Stimulated activated CD8-positive, alpha-beta memory T cell treated with anti-CD3 and anti-CD28 coated beads, Interleukin-2, amount 100 ng/mL, for 48 hours (primary cell): ENCODE data around the gene RGS3.

ENCODE experiments used
- DNase-seq, 2 donors: peaks; one replicate each; pipeline ENCODE4 v3.0.0-alpha.2; 2020; ENCODE audit warnings: low read depth in 2 of 2

The RGS3 gene

DNA sequence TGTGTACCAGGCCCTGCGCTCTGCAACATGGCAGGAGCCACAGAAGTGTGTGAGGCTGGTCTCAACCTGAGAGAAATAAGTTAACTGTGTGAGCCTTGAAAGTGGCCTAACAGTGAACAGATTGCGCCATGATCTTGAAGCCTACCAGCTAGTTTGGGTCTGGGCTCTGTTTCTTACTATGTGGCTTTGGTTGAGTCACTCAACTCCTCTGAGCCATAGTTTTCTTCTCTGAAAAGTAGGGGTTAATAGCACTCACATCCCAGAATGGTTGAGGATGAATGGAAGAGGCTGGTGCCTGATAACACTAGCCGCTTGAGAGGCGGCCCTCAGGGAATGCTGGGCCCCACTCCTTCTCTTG lies 121.5 kb downstream of the RGS3 start:
- DNase-seq: no peak

DNA sequence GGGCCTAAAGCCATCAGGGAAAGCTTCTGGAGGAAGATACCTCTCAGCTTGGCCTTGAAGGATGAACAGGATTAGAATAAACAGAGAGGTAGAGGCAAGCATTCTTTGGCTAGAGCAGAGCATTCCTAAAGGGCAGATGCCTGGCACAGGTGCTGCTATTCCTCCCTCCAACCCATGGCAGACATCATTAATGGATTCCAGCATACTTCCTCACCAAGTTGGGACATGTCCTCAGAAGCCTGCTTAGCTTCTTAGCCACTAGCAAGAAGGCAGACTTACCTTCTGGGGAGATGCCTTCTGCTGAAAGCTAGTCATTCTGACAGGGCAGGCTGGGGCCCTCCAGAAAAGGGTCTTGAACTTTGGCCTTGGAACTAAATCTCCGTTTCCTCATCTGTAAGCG lies 122.0 kb downstream of the RGS3 start:
- no peak for DNase-seq

DNA sequence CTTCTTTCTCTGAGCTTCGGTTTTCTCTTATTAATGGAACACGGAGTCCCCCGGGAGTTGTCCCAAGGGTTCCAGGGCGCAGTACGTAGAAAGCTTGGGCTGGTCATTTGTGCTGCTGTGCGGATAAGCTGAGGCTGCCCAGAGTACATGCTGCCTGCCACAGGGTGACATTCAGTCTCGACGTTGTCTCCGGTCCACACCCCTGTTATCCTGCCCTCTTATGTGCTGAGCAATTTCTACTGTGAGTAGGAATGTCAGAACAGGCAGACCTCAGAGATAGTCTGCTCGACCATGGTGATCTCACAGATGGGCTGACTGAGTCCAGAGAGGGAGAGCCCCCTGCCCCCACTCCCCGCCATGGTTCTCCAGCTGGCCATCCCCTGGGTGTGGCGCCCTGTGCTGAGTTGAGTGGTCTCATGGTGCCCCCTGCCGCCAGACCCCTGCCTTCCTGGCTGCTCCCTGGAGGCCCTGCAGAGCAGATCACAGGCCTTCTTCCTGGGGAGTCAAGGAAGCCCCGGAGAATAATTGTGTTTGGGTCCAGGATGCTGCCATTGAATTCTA lies 124.0 kb downstream of the RGS3 start:
- DNase-seq: no peak

DNA sequence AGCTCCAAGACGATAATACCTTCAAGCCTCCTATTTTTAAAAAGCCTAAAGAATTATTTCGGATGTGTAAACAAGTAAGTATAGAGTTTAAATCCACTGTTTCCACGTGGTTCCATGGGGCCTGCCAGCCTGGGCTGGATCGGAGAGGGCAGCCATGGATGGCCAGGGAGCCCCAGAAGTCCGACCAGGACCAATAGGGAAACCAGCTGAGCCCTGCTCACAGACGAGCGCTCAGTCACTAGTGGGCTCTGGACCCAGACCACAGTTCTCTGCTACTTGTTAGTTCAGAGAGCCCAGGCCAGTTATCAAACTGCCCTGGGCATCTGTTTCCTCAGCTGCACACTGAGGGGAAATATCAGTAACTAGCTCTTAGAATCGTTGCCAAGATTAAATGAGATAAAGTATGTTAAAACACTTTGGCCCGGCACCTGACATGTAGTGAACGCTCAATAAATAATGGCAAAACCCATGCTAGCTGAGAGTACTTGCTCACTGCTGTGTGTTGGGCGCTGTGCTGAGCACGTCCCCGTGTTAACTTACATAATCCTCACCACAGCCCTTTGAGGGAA lies 124.8 kb downstream of the RGS3 start:
- no peak for DNase-seq

DNA sequence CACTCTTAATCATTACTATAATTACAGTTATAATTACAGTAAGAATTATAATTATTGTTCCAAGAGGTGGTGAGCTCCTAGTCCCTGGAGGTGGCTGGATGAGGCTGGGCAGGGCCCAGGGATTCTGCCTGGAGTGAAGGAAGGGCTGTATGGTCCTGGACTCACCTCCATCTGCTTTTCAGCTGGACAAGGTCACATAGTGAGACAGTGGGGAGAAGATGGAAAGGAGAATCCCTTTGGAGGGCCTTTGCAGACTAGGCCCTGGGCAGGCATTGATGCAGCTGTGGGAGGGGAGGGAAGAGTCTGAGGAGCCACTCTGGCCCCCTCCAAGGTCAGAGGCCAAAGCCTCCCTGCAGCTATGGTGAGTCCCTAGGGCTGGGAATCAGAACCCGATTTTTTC lies 125.4 kb downstream of the RGS3 start:
- no peak for DNase-seq

DNA sequence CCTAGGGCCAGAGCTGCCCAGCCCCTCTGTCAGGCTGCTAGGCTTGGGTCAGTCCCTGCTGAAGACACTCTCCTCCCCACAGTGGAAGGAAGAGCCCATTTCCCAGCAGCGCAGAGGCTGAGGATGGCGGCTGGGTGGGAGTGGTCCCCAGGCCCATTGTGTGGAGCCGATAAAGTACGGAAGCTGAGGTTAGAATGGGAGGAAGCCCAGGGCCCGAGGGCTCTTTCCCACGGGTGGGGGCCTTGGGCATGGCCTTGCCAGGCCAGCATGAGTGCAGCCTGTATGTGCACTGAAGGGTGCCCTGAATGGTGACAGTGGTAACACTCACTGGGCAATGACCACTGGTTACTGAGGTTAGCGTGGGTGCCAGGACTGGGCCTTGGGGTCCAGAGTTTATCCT lies 125.9 kb downstream of the RGS3 start:
- no peak for DNase-seq

DNA sequence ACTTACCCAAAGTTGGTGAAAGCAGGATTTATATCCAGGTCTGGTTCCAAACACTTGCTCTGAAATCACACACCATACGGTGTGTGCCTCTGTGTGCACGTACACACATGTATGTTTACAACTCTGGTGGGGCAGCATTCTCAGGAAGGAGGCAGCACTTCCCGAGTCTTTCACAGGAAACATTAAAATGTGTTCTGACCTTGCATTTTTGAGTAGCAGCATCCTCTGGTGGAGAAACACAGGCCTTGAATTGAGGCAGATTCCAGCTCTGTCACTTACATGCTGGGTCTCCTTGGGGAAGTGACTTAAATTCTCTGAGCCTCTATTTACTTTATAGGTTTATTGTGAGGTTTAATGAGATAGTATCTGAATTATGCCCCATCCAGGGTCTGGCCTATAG lies 126.4 kb downstream of the RGS3 start:
- no peak for DNase-seq

DNA sequence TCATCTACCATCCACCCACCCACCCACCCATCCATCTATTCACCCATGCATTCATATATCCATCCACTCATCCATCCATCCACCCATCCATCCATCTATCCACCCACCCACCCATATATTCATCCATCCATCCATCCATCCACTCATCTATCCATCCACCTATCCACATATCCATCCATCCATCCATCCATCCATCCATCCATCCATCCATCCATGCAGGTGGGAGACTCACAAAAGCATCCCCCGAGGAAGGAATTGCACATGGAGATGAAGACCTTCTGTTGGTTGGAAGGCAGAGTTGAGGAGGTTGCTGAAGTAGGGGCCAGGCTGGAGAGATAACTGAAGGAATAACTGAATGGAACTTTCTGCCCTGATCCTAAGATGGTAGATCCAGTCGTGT lies 126.9 kb downstream of the RGS3 start:
- no peak for DNase-seq

DNA sequence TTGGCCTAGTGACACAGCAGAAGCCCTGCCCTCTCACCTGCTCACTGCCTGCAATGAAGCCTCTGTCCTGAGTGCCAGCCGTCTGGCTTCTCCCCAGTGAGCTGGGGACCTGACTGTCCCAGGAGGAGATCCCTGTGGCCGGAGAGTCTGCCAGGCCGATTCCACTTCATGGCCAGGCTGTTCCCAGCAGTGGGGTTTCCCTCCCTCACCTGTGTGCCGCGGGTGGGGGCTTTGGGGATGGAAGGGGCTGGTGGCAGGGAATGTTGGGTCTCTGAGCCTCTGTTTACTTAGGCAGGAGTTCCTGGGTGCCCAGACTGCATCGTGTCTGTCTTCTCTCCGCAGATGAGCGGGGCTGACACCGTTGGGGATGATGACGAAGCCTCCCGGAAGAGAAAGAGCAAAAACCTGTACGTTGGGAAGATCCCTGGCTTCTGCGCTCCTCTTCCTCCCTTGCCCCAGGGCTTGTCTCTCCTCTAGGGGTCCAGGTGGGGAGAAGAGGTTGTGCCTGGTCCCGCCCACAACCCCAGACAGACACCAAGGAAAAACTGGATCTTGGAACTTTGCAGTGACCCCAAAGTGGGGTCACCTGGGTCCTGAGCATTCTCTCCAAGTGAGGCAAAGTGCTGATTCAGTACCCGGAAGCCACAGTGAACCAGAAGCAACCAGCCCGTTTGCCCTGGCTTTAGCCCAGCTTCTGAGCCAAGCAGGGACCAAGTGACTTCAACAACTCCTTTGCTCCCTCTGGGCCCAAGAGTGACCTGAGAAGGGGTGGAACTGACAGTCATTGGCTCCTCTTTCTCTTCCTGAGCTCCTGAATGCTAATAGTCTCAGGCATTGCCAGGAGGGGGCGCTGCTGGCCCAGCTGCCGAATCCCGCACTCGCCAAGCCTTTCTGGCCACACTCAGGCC lies 127.7 kb downstream of the RGS3 start:
- DNase-seq: peak; percentile 59 to 71

DNA sequence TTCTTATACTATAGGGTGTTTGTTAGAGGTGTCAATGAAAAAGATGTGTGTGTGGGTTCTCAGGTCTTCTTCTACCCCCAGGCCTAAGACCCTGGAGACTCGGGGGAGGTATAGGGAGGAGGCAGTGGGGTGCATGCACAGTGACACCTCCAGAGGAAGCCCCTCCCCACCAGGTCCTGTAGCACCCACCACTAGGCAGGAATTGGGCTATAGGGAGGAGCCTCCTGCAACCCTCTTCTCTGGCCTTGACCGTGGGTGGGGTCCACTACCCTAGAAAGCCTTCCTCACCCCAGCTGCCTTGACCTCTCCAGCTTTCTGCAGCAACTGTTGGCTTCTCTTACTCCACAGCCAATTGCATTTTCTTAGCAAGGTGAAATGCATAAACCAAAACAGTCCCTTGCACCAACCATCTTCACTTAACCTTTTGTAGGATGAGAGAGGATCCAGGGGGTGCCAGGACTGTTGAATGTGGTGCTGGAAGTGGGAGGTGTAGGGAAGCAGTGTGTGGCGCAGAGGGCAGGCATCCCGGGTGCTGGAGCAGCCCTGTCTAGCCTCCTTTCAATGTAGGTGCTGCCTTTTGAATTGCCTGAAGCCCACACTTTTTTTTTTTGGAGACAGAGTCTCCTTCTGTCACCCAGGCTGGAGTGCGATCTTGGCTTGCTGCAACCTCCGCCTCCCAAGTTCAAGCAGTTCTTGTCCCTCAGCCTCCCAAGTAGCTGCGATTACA lies 128.5 kb downstream of the RGS3 start:
- no peak for DNase-seq

DNA sequence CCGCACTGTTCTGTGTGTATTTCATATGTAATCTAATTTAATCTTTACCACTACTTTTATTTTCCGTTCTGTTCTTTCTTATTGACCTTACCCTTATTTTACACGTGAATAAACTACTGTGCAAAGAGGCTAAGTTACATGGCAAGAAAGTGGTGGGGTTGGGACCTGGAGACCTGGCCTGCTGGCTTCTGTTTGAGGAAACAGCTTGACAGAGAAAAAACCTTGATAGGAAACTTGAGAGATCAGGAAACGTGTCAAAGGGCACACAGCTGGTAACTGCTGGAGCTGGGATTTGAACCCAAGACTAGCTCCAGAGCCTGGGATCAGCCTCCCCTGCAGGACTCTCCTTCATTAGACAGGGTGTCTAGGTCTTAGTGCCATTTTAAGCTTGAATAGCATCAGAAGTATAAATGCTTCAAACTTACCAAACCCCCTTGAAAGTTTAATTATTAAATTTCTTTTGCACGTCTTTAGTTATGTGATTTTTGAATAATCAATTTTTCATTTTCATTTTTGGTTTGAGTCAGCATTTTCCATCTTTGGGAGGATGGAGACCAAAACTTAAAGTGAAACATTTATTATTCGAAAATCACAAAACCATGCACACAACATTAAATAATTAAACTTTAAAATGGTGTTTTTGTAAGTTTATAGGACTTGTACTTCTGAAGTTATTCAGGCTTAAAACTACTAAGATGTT lies 129.5 kb downstream of the RGS3 start:
- DNase-seq: no peak

DNA sequence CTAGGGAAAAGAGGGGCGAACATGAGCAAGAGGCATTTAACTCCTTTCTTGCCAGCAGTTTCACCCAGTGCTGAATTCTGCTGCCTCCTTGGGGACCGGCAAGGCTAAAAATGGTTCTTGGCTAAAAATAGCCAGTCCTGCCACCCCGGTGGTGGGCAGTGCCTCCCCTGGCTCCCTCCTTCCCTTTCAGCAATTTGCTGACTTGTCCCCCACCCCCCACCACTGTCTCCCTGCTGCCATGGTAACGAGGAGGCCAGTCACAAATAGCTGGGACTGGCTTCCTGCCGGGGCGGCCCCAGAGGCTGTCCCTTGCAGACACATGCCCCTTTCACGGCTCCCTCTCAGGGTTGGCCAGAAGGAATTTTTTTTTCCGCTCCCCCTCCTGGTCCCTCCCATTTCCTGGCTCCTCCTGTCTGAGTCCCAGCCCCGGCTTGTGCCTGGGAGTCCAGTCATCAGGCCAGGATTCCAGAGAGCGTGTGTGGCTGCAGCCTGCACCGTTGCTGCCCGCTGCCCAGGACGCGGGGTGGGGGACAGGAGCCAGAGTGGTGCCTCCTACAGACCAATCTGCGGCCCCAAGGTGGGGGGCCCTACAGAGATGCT lies 130.3 kb downstream of the RGS3 start:
- DNase-seq: no peak

DNA sequence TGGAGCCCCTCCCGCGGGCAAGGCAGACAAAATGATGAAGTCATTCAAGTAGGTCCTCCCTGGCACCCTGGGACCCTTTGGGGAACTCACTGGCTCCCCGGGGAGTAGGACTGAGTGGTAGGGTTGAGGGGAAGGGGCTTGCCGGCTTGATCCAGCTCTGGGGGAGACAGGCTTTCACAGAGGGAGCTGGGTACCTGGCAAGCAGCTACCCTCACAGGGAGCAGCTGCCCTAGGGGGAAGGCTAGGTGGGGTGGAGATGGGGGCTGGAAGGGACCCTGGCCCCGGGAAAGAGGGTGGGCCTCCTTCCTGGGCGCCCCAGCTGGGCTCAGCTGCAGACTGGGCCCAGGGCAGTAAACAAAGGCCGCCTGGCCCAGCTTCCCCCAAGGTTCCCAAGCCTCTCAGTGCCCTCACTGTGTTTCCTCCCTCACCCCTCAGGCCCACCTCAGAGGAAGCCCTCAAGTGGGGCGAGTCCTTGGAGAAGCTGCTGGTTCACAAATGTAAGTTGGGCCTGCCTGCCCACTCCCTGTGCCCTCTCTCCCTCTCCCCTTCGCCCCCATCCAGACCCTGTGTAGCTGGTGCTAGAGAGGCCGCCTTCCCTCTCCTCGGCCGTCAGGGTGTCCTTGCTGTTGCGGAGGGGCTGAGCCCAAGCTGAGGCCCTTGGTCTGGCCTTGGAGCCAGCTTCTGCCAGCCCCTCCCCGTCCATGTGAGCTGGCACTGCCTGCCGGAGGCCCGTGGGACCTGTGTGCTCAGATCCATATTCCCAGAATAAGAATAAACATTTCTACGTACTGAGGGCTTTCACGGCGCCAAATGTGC lies 131.2 kb downstream of the RGS3 start:
- no peak for DNase-seq

DNA sequence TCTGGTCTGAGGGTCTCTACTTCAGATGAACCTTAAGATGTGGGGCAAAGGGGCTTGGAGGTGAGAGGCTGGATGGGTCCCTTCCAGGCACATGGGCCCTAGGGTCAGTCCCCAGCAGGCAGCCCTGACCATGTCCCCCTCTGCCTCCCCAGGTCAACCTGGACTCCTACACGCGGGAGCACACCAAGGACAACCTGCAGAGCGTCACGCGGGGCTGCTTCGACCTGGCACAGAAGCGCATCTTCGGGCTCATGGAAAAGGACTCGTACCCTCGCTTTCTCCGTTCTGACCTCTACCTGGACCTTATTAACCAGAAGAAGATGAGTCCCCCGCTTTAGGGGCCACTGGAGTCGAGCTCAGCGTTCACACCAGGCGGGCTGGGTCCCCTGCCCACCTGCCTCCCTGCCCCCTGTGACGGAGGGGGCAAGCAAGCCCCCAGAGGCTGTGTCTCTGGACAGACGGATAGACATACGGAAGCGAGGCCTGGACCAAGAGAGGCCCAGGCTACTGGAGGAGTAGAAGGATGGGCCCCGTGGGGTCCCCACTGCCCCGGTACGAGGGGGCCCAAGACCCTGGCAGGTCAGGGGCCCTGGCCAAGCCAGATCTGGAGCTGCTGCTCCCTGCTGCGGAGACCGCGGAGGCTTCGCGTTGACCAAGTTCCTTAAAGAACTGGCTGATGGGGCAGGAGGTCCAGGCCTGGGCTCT lies 133.2 kb downstream of the RGS3 start:
- DNase-seq: no peak

DNA sequence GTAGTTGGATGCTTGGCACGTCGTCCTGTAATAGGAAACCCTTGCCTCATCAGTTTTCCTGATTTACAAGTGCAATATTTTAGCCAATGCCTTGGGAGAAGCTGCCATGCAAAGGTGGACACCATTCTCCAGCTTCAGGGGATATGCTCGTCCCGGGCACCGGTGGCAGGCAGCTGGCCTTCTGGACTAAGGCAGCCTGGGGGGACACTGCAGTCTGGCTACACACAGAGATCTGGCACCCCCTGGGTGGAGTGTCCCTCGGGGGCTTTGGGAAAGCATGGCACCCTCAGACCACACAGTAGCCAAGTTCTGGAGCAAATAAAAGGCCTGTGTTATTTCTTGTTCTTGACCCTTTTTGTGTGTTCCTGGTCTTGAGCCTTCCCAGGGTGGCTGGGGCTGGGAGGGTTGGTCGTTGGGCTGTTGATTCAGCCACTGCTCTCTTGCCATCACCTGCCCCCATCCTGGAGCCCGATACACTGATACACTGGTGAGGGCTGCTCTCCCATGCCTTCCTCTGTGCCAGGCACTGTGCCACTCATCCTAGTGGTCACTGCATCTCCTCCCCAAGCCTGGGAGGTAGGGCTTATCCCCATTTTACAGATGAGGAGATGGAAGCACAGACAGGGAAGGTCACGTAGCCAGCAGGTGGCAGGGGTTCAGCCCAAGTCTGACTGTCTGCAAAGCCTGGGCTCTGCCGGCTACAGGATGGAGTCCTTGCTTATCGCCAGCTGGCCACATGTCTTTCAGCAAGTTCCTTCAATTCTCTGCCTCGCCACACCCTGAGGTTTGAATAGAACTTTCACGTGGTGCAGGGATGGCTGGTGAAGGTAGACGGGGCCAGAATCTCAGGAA lies 134.1 kb downstream of the RGS3 start:
- DNase-seq: no peak

DNA sequence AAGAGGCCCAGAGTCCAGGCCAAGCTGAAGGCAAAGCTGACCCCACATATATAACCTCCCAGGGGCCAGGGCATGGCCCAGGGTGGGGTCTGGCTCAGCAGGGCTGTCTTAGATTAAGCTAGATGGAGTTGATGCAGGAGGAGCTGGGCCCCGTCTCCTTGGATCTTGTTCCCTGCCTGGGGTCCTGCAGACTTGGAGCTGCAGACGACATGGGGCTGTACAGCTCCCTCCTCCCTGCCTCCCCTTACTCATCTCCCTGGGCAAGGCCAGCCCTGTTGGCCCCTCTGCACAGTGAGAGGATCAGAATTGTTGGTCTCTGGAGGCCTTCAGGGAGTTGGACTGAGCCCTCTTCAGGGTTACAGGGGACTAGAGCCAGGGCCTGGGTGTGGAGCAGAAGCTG lies 134.9 kb downstream of the RGS3 start:
- DNase-seq: no peak

DNA sequence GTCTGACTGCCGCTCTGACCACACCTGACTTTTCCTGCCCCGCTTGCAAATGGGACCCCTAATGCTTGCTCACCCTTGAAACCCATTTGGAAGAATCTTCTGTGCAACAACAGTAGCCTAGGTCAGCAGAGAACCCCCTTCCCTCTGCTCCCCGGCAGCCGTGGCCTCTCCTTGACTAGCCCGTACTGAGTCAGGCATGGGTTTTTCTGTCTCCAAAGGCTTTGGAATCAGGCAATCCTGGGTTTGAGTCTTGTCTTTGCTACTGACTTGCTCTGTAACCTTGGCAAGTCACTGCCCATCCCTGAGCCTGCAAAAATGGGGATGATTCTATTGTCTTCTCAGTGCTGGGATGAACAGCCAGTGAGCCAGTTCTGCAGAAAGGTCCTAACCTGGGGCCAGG lies 135.4 kb downstream of the RGS3 start:
- DNase-seq: no peak

DNA sequence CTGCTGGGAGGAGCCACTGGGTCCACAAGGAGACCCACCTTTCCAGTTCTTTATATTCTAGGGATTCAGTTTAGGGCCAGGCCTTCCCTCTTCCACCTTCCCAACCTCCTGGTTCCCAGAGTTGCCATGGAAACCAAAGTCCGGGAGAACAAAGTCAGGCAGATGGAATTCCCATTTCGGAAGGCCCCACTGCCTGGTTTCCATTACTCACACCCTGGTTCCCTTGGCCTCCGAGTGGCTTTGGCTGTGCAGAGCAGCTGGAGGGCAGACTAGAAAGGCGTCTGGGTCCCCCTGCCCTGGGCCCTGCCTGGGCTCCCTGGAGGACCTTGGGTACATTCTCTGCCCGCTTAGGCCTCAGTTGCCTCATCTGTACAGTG lies 136.1 kb downstream of the RGS3 start:
- no peak for DNase-seq
